Activated T-cell treated with anti-CD3 and anti-CD28 coated beads for 4 hours (primary cell): ENCODE measurements around the gene CRIP3.
"Not testable (repeated sequence)": the region's sequence is repeated elsewhere in the genome, so short reads cannot be mapped to it uniquely, and the experiment has no call there.

Source experiments
- DNase-seq: peaks from one replicate; pipeline ENCODE4 v3.0.0-alpha.2; 2020

CRIP3 gene

GRCh38 chr6:43304882-43305281 is 3.7 kb downstream of the CRIP3 start:
- DNase-seq, result no peak

- no peak for DNase-seq
Observed at GRCh38 chr6:43304361-43304760, 4.3 kb downstream of the CRIP3 start.

GRCh38 chr6:43303751-43304331 is 4.8 kb downstream of the CRIP3 start:
- DNase-seq, result no peak

- not testable (repeated sequence) for DNase-seq
Observed at GRCh38 chr6:43303006-43303405, 5.6 kb downstream of the CRIP3 start.

- DNase-seq, result no peak
Observed at GRCh38 chr6:43302126-43302525, 6.5 kb downstream of the CRIP3 start.

GRCh38 chr6:43301081-43301870 is 7.3 kb downstream of the CRIP3 start:
- DNase-seq, result no peak

- DNase-seq, result no peak
Observed at GRCh38 chr6:43299338-43300293, 9.0 kb downstream of the CRIP3 start.

GRCh38 chr6:43298565-43299337 is 9.9 kb downstream of the CRIP3 start:
- no peak for DNase-seq

- DNase-seq, result no peak
Observed at GRCh38 chr6:43297644-43298564, 10.7 kb downstream of the CRIP3 start, which contains the start of gene SLC22A7. Gene SLC22A7 (plus strand): TSS chr6:43298260. CDS start chr6:43298359, 99 bp downstream.

GRCh38 chr6:43296780-43297497 is 11.7 kb downstream of the CRIP3 start:
- DNase-seq, result no peak

- no peak for DNase-seq
Observed at GRCh38 chr6:43295456-43295855, 13.2 kb downstream of the CRIP3 start.

- DNase-seq, result no peak
Observed at GRCh38 chr6:43294536-43294935, 14.1 kb downstream of the CRIP3 start.

- DNase-seq, result no peak
Observed at GRCh38 chr6:43293698-43294097, 14.9 kb downstream of the CRIP3 start.

GRCh38 chr6:43292763-43293318 is 15.8 kb downstream of the CRIP3 start:
- no peak for DNase-seq

- DNase-seq, result no peak
Observed at GRCh38 chr6:43292341-43292740, 16.3 kb downstream of the CRIP3 start.

- DNase-seq, result no peak
Observed at GRCh38 chr6:43291708-43292107, 16.9 kb downstream of the CRIP3 start.

- DNase-seq, result no peak
Observed at GRCh38 chr6:43290905-43291355, 17.7 kb downstream of the CRIP3 start.

GRCh38 chr6:43290339-43290904 is 18.2 kb downstream of the CRIP3 start:
- DNase-seq, result no peak

- DNase-seq, result no peak
Observed at GRCh38 chr6:43287717-43288679, 20.6 kb downstream of the CRIP3 start.
